GM18907 (cell line): ENCODE measurements around the gene JPT1.
"Not testable (repeated sequence)": the region's sequence is repeated elsewhere in the genome, so short reads cannot be mapped to it uniquely, and the experiment has no call there.

Experiments used
- ATAC-seq: cut with Tn5 transposase; IDR thresholded peaks from one replicate; pipeline ENCODE4 v1.9.1; 2021; ENCODE audit warnings: mild to moderate bottlenecking, moderate library complexity; ENCODE audit not compliant: unreplicated experiment

JPT1 gene

DNA sequence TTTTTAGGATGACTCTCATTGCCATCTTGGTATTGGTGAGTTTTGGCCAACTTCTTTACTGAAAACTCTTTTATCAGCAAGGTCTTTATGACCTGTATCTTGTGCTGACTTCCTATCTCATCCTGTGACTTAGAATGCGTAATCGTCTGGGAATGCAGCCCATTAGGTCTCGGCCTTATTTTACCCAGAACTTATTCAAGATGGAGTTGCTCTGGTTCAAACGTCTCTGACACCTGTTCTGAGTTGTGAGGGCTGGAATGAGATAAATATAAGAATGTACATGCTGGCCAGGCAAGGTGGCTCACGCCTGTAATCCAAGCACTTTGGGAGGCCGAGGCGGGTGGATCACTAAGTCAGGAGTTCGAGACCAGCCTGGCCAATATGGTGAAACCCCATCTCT, 4.2 kb upstream of the JPT1 start:
- not testable (repeated sequence) for ATAC-seq

DNA sequence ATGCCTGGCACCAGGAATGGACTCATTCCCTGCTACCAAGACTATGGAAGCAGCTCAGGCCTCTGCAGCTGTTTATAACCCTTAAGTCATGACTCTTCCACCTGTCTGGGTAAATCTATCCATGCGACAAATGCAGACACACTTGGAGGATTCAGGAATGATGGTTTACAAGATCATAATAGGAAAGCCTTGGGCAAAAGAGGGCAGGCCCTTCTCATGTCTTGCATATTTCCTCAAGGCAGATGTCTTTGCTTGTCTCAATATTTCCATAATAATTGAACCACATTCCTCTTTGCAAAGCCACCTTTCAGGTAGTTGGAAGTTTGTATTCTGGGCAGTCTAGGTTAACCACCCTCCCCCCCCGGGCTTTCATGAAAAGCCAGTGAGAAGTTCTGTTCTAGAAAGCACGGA, 884 bp upstream of the JPT1 start:
- no peak for ATAC-seq

DNA sequence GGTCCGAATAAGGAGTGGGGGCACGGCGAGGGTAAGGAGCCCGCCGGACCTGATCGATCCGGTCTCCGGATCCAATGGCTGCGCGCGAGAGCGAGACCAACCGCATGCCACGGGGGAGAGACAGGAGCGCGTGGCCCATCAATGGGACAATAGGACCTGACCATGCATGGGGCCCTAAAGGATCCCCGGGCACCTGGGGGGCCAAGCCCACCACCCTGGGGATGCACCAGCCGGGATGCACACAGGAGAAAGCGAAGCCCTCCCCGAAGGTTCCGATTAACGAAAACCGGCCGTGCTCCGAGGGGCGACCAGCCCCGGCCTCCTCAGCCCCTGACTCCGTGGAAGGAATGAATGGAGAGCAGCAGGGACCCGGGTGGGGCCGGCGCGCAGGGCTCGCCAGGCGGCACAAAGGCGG, 525 bp downstream of the JPT1 start:
- peak; percentile 13 for ATAC-seq

DNA sequence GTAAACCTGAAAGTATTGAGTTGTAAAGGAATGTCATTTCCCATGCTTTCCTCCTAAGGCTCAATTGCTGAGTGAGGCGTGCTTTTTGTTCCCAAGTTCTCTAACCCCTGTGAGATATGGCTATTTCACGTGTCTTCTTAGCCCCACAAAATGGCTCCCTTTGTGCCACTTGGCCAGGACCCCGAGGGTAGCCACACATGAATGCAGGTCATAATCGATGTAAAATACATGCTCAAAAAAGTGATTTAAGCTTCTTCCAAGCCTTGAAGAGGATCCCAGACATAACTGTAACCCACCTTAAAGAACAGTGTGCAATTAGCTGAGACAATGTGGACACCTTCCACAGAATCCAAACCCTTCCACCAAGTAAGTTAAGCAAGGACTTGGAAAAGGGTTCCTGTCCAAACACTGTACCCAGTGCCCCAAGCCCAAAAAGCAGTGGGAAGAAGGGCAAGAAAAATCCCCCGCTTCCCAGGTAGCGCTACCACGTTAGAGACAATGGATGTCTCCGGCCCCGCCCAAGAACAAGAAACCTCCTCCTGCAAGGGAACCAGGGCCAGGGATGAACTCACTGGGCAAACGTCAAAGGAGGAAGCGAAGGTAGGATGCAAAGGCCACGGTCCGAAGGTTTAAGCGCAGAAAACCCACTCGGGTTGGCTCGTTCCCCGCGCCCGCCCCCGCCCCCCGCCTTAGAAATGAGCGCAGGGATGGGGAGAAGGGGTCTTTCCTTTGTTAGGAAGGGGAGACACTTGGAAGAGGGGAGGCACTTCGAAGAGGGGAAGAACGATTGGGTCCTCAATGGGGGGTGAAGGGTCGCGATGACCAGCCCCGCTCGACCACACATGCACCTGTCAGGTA, 1.2 kb downstream of the JPT1 start:
- no peak for ATAC-seq

DNA sequence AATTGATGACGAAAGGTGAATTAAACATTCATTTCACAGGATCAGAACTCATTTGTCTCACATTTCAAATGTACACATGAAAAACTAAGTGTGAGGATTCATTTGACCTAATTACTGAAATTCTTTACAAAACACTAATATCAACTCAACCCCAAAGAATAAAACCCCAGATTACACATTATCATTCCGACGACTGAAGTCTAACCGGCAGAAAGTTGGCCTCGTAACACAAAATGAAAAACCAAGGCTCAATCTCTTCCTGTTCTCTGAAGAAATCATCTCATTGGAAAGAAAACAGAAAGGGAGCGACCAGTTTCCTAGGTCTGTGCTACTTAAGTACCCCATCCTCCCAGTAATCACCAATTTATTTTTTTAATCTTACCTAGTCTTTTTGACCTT, 1.8 kb downstream of the JPT1 start:
- ATAC-seq: no peak

DNA sequence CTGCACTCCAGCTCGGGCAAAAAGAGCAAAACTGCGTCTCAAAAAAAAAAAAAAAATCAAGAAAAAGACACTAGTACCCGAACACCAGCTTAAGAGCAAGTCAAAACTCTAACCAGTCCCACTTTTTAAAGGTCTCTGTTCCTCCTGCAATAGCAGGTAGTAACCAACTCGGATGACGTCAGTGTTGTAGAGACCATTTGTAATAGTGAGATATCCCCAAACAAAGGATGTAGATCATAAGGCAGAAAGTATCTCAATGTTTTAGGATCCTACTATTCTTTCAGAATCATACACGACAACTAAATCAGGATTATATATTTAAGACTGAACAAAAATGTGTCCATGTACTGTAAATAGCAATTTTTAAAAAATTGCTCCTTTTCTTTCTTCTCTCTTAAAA, 2.4 kb downstream of the JPT1 start:
- ATAC-seq: no peak

DNA sequence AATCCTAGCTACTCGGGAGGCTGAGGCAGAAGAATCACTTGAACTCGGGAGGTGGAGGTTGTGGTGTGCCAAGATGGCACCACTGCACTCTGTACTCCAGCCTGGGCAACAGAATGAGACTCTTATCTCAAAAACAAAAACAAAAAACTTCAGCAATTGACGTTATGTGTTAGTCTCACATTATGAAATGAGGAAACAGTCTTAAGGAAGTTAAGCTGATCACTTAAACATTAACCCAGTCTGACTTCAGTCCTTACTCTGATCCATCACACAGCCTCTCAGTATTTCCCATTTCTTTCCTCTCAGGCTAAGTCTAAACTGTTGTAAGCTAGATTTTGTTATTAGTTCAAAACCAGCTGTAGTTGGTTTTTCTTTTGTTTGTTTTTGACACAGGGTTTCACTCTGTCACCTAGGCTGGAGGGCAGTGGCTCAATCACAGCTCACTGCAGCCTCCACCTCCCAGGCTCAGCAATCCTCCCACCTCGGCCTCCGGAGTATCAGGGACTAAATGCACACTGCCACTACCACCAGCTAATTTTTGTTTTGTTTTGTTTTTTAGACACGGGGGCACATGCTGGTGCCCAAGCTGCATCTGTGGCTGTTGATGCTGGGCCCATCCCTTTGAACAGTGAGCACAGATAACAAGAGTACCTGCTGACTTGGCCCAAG, 6.3 kb downstream of the JPT1 start:
- no peak for ATAC-seq

DNA sequence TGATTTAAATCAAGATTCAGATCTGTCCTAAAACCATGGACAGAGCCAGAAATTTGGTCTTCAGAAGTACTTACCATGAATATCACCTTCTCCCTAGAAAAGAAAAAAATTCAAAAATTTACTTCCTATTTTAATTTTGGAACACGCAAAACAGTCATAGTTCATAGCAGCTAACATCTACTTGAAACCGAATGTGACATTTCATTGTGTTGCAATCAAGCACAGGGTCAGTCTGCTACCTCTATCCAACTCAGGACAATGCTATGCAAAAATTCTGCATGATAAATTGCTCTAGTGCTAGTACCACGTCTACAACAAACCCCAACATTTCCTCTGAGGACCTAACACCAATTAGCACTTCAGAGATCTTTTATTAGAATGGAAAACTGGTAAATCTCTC, 7.7 kb downstream of the JPT1 start:
- no peak for ATAC-seq

DNA sequence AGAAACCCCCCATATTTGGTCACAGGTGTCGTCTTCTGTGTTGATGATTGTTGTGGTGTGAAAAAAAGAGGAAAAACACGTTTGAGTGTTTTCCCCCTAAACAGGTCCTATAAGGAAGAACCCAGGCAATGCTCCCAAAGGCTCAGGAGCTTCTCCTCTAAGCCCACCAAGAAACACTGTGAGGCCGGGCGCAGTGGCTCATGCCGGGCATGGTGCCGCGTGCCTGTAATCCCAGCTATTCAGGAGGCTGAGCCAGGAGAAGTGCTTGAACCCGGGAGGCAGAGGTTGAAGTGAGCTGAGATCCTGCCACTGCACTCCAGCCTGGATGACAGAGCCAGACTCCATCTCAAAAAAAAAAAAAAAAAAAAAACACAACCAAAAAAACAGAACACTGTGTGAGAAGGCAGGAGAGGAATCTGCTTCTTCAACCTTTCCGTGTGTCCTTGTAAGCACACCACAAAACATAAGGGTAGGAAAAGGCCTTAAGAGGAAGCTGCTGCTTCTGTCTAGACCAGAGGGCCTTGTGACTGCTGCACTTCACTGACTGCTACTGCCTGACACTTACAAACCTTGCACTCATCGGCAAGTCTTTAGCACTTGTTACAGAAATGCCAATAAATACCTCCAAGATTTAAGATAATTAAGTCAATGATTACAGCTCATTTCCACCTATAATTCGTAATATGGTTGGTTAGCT, 9.3 kb downstream of the JPT1 start:
- ATAC-seq: no peak

DNA sequence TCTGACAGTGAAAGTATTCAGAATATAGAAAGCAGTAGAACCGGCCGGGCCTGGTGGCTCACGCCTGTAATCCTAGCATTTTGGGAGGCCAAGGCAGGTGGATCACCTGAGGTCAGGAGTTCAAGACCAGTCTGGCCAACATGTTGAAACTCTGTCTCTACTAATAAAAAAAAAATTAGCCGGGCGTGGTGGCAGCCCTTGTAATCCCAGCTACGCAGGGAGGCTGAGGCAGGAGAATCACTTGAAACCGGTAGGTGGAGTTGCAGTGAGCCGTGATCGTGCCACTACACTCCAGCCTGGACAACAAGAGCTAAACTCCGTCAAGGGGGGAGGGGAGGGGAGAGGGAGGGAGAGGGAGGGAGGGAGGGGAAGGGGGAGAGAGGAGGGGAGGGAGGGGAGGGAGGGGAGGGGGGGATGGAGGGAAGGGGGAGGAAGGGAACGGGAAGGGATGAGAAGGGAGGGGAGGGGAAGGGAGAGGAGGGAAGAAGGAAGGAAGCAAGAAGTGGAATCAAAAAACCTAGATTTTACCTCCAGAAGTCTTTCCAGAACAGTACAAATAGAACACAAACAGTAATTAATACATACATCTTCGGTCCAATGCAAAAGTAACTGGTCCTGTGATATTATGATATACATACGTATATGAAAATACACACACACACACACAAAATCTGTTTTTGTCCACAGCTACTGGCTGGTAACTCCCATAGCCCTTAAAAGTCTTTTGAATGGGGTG, 11.9 kb downstream of the JPT1 start:
- ATAC-seq: no peak

DNA sequence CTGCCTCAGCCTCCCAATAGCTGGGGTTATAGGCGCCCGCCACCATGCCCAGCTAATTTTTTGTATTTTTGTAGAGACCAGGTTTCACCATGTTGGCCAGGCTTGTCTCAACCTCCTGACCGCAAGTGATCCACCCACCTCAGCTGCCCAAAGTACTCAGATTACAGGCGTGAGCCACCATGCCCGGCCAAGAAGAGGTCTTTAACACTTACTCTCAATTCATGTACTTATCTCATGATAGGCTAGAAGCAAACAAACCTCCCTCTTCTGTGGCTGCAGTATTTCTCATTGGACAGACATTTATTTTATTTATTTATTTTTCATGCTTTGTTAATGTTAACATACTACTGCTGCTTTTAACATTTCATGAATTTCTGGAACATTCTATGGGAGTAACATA, 15.8 kb downstream of the JPT1 start:
- ATAC-seq: no peak

DNA sequence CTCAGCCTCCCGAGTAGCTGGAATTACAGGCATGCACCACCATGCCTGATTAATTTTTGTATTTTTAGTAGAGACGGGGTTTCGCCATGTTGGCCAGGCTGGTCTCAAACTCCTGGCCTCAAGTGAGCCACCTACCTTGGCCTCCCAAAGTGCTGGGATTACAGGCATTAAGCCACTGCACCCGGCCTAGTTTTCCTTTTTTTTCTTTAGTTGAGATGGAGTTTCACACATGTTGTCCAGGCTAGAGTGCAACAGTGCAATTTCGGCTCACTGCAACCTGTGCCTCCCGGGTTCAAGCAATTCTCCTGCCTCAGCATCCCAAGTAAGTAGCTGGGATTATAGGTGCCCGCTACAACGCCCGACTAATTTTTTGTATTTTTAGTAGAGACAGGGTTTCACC, 16.6 kb downstream of the JPT1 start:
- ATAC-seq: not testable (repeated sequence)

DNA sequence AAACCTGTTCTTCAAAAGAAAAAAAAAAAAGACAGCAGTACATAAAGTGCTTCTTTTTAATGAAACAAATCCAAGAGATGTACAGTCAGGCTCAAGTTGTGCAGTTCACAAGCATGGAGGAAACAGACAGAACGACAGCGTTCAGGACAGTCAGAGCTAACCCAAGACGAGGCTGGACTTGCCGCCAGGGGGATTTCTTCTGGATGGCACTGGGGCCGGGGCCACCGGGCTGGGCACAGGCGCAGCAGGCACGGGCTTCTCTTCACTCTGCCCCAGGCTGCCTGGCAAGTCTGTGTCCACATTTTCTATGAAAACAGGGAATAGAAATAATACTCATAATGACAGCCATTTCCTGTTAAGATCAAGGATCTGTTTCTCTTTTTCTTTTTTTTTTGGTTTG, 18.4 kb downstream of the JPT1 start:
- no peak for ATAC-seq

DNA sequence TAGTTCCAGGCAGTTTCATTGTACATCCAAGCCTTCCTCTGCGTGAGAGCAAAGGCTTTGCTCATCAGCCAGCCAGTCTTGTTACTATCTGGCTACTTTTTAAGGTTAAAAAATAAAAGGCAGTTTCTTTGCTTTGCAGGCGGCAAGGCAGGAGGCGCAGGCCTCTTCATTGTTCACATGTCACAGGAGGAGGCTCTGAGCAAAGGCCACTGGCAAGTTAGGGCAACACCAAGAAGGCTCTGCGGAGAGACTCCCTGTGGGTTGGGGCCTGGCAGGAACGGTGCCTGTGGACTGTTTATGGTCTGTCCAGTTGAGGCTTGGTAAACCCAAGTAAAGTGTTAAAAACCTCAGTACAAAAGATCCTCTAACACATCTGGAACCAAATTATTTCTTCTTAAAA, 18.9 kb downstream of the JPT1 start:
- no peak for ATAC-seq

DNA sequence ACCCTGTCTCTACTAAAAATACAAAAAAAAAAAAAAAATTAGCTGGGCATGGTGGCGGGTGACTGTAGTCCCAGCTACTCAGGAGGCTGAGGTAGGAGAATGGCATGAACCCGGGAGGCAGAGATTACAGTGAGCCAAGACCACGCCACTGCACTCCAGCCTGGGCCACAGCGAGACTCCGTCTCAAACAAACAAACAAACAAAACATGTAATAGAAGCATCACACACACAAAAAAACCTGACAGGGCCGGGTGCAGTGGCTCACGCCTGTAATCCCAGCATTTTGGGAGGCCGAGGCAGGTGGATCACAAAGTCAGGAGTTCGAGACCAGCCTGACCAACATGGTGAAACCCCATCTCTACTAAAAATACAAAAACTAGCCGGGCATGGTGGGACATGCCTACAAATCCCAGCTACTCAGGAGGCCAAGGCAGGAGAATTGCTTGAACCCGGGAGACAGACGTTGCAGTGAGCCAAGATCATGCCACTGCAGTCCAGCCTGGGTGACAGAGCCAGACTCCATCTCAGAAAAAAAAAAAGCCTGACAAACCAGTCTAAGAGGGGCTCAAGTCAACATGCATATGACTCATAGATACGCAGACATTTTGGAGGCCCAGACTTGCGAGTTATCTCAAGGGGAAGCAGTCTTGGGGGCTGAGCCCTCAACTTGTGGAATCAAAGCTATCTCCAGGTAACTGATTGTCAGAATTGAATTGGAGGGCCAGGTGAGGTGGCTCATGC, 20.5 kb downstream of the JPT1 start:
- not testable (repeated sequence) for ATAC-seq

DNA sequence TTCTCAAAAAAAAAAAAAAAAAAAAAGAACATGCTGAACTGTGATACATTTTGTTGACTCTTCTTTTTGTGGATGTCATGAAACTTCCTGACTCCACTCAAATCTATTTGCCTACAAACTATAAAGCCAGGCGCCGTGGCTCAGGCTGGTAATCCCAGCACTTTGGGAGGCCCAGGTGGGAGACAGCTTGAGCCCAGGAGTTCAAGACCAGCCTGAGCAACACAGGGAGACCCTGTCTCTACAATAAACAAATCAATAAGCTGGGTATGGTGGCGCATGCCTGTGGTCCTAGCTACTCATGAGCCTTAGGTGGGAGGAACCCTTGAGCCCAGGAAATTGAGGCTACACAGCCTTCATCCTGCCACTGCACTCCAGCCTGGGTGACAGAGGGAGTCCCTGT, 21.3 kb downstream of the JPT1 start:
- ATAC-seq: no peak

DNA sequence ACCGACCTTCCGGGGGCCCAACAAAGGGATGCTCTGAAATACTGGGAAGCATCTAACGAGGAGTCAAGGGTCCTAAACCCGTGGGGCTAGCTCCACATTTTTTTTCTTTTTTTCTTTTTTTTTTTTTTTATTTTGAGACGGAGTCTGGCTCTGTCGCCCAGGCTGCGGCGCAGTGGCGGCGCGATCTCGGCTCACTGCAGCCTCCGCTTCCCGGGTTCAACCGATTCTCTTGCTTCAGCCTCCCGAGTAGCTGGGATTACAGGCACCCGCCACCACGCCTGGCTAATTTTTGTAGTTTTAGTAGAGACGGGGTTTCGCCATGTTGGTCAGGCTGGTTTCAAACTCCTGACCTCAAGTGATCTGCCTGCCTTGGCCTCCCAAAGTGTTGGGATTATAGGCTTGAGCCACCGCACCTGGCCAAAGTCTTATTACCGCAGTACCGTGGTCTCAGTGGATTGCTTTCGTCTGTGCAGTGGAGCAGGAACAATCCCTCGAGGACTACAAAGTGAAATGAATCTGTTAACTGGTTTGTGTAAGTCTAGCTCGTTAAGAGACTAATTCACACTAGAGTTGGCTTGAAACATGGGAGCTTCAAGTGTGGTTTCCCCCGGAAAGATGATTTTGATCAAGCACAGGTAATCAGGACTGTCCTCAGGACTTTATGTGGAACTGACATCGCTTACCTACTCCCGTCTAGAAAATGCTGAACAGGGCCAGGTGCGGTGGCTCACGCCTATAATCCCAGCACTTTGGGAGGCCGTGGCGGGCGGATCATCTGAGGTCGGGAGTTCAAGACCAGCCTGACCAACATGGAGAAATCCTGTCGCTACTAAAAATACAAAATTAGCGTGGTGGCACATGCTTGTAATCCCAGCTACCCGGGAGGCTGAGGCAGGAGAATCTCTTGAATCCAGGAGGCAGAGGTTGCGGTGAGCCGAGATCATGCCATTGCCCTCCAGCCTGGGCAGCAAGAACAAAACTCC, 22.0 kb downstream of the JPT1 start:
- ATAC-seq: not testable (repeated sequence)

DNA sequence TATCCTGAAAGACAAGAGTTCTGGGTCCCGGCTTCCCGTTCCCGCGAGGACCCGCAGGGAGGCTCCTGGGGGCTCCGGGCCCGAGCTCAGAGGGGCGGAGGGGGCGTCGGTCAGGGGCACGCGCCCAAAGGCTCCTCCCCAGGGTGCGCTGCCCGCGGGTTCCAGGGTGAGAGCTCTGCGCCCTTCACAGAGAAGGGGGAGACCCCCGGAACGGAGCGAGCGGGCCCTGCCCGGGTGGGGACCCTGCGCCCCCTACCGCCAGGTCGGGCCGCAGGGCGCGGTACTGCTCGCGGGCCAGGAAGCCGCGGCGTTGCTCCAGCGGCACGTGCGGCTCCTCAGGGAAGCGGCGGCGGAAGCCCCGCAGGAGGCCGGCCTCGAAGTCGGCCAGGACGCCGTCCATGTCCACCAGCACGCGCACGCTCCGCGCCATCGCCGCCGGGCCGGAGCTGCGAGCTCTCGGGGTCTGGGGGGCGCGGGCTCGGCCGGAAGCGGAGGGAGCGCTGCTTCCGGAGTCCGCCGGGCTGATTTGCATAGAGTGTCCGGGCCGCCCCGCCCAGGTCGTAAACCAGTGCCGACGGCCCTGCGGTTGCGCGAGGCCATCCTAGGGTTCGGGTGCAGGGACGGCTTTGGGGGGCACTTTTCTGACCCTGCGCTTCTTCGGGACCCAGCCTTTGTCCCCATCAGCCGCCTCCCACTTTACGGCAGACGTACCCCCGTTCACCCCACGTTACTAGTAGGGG, 22.9 kb downstream of the JPT1 start, which contains the start of gene NT5C:
NT5C (minus strand) TSS at position 465 of the 740 bp plus-strand sequence; CDS start at position 430, 35 bp downstream.
- peak; percentile 73 for ATAC-seq
